MM.1S (cell line): ENCODE results near the gene JPH3.

ENCODE experiments used
- EZH2 ChIP-seq: fragments of 300-600 bp; sonication (generic); optimal IDR thresholded peaks from 2 replicates; pipeline ENCODE3; 2017; ENCODE audit warnings: low read depth, mild to moderate bottlenecking, antibody characterized with exemption, low read length, mixed read lengths
- TF ChIP-seq, protein P1 (sequence below): fragments of 300-600 bp; sonication (generic); IDR thresholded peaks from 2 replicates; pipeline ENCODE4 v1.5.1; 2016; ENCODE audit warnings: antibody characterized with exemption, low read length, mixed read lengths

GRCh38 chr16:87707714-87708580, 105.6 kb downstream of the JPH3 start:
- no peak for TF ChIP-seq EZH2
- TF ChIP-seq, protein P1, sequence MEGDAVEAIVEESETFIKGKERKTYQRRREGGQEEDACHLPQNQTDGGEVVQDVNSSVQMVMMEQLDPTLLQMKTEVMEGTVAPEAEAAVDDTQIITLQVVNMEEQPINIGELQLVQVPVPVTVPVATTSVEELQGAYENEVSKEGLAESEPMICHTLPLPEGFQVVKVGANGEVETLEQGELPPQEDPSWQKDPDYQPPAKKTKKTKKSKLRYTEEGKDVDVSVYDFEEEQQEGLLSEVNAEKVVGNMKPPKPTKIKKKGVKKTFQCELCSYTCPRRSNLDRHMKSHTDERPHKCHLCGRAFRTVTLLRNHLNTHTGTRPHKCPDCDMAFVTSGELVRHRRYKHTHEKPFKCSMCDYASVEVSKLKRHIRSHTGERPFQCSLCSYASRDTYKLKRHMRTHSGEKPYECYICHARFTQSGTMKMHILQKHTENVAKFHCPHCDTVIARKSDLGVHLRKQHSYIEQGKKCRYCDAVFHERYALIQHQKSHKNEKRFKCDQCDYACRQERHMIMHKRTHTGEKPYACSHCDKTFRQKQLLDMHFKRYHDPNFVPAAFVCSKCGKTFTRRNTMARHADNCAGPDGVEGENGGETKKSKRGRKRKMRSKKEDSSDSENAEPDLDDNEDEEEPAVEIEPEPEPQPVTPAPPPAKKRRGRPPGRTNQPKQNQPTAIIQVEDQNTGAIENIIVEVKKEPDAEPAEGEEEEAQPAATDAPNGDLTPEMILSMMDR: no peak
